Daoy (cell line): ENCODE data around the gene TSPAN14. TPM values are rescaled to one million over a fixed set of nuclear protein-coding genes. Genes with fewer than 3 reads are reported as not detected.
A peak's percentile ranks its signal among the peaks of the same experiment; 100 is the strongest.
"Not testable (repeated sequence)": the region's sequence is repeated elsewhere in the genome, so short reads cannot be mapped to it uniquely, and the experiment has no call there.

Source experiments
- DNase-seq: peaks from one replicate; pipeline ENCODE4 v3.0.0-alpha.2; 2015; ENCODE audit warnings: low read depth
- total RNA-seq: library from RNA; depleted of rRNA; stranded (reverse); fragments of >200 nt; shearing (Covaris generic); gene quantifications from 2 replicates; pipeline ENCODE4 v1.2.3, GENCODE V29; 2014

The TSPAN14 gene
- total RNA-seq, 1 experiment from 2014 or later = 19.9 TPM

DNA sequence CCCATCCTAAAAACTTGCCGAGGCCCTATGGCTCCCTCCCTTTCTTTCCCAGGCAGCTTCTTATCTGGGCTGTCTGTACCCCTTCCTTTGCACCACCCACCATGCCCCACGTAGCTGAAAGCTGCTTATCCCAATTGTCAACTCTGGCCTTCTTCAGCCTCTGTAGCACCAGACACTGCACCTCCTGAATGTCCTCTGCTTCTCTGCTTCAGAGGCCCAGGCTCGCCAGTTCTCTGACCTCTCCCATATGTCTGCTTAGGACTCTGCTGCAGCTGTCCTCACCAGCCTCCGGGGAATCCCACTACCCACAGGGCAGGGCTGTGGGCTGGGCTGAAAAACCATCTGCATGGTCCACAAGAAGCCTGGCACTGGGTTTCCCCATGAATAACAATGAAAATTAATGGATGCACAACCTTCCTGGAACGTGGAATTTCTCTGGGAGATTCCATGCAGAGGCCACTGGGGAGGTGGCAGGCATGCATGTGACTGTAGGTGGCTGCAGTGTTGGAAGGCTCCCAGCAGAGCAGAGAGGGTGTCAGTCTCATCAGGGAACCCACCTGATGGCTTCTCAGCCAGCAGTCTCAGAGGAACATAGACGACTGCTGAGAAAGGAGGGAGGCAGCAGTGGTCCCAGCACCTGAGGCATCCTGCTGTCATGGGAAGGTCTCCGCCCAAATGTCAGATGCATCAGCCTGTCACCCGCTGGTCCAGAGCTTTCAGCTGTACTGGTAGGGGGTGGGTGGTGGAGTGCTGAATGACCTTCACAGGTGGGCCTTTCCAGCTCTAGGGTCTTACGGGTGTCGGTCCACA, 66.8 kb downstream of the TSPAN14 start:
- no peak for DNase-seq

DNA sequence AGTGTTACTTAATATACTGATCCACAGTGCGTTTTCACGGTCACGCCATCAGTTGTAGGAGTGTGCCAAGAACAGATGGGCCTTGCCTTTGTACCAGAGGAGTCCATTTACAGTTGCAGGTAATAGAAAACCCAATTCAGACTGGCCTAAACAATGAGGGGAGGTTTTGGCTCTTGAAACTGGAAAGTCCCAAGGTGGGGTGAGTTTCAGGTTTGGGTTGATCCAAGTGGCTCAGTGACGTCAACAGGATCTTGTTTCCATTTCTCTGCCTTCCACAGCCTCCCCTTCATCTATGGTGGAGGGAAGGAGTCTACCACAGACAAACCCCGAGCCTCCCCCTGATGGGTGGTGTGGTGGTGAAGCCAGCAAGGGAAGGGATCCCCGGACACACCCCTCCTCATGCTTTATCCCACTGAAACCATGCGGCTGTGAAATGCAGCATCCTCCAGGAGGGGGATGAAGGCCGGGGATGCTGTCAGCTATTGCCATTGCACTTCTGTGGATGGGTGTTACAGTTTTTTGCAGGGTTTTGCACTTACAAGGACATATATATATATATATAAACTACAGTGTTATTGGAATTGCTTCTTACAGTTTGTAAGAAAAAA, 68.8 kb downstream of the TSPAN14 start:
- no peak for DNase-seq

DNA sequence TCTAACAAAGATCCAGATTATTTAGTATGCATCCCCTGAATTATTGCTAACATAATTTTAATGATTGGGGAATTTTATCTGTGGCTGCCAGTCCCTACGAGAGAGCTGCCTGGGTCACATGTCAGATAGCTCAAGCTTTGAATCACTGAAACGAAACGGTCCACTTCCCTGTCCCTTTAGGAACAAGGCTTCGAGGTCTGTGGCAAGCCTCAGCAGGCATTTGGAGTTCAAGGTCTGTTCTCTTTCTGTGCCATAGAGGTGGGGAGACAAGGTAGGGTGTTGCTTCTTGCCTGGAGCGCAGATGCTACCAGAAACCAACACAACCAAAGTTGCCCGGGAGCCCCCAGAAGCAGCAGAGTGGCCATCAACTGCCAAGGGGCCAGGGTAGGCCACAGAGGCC, 69.7 kb downstream of the TSPAN14 start:
- no peak for DNase-seq

DNA sequence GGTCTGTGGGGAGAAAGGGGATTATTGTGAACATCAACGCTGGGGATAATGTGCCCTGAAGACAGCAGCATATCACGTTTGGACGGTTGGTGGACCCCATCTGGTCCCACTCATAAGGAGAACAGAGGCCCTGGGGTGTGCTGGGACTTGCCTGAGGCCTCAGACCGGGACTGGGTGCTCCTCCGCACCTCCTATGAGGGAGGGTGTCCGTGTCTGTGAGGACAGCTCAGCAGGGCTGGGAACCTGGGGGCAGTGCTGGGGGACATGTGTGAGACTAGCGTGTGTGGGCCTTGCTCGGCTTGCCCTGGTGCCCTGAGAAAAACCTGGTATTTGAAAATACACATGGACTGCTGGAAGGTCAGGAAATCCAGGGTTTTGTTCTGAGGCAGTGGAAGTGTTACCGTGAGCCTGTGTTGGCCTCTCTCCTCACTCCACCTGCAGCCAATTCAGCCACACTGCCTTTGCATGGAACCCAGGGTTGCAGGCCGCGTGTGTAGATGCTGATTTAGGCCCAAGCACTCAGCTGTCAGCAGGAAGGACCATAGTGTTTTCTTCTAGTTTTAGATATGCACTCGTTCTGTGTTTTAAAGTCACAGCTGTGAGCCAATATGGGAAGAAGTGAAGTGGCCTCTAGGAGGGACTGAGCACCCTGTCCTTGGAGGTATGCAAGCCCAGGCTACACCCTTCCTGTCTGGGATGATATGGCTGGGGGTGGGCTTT, 70.2 kb downstream of the TSPAN14 start:
- no peak for DNase-seq

DNA sequence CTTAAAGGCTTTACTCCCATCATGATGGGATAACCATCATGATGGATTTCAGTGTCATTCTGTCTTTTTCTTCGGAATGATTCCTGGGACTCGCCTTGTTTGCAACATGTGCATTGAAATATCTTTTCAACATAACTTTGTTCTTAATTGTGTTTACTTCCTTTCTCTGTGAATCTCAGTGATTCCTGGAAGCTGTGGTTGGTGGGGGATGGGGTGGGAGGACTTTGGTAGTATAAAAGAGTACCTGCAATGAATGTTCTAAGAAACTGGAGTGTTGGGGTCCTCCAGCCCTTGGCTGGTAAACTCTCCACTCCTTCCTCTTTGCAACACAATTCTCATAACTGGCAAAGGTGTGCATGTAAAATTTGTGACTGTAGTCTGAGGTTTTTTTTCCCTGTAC, 72.1 kb downstream of the TSPAN14 start:
- DNase-seq = no peak

DNA sequence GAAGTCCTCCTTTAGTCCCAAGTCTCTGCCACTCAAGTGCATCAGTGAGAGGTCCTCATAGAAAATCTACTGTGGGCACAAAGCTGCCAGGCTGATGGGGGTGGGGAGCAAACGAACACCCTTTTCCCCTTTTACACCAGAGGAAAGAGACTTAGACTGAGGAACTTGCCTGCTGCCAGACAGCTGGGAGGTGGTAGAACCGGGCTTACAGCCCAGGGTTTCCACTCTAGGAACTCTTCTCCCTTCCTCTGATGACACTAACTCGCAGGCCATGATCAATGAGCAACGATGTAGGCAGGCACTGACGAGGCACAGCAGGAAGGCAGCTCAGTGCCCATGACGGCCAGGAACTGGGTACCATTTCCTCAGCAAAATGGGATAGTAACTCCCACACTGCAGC, 72.6 kb downstream of the TSPAN14 start:
- no peak for DNase-seq

DNA sequence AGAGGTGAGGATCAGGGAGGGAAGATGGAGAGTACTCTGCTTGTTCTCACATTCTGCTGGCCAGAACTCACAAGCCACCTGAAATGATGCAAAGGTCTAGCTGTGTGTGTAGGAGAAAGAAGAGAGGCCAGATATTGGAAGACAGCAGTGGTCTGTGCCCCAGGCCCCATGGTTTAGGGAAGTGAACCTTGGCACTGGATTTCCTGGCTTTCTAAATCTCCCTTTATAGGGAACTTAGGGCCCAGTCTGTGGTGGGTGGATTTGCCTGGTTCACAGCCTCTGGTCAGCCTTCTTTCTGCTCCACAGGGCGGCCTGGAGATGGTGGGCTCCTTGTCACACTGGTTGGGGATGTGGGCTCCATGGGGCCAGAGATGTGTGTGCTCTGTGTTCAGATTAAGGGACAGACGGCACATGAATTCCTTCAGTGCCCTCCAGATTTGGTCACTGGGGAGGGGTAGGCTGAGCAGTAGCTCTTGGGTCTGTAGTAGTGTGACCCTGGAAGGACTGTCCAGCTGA, 74.1 kb downstream of the TSPAN14 start:
- DNase-seq = no peak

DNA sequence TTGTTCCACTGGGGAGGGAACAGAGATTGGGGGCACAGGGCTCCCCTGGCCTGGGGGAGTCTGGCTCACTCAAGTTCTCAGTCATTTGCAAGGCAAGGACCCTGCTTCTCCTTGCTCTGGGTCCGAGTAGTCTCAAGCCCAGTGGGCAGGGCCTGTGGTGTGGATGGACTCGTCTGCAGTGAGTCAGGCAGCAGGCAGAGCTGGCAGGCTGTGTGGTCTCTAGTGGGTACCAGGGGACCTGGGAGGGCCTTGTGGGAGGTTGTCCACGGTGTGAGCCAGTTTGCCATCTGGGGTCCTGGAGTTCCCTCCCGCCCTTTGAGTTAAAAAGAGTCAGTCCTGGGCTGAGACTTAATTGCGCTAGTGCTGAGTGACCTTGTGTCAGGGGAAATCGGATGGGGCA, 74.8 kb downstream of the TSPAN14 start:
- no peak for DNase-seq

DNA sequence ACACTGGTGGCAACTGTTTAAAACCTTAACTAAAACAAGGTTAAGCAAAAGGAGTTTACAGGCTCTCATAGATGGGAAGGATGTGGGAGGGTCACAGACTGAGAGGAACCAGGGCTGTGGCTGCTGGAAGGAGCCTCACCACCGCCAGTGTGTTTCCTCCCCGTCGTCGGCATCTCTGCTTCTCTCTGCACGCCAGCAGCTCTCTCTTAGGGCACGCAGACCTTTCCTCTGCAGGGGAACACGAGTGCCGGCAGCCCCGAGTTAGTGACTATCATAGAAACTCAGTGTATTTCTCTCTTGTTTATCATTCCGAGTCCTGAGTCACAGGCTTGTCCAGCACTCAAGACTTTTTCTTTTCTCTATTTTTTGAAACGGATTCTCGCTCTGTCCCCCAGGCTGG, 75.5 kb downstream of the TSPAN14 start:
- DNase-seq = no peak

DNA sequence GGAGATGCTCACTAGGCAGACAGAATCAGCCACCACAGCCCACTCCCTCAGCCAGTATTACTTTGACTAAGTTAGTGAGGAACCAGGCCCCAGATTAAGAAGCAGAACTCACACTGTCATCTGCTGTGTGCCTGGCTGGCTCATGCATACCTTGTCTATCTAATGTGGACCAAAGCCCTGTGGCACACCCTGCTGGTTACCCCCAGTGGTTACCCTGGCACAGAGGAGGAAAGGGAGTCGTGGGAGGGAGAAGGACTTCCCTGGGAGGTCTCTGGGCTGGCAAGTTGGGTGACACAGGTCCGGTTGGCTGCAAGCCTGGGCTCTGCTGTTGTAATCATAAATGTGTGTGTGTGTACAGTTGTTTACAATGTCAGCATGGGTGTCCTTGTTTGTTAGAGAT, 76.1 kb downstream of the TSPAN14 start:
- peak; percentile 64 for DNase-seq

DNA sequence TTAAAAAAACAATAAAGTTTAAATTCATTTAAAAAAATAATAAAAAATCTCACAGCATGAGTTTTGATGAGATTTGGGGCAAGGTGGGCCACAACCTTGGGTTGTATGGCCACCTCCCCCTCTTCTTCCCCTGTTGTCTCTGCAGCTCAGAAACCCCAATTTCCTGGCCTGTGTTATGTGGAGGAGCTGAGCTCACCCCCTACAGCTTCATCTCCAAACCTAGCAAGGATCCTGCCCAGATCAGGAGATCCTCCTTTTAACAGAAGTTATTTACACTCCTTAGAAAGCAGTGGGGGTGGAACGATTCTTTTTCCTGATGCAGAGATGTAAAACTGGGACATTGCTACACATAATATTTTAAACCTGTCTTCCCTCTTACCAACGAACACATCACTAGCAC, 76.7 kb downstream of the TSPAN14 start:
- no peak for DNase-seq

DNA sequence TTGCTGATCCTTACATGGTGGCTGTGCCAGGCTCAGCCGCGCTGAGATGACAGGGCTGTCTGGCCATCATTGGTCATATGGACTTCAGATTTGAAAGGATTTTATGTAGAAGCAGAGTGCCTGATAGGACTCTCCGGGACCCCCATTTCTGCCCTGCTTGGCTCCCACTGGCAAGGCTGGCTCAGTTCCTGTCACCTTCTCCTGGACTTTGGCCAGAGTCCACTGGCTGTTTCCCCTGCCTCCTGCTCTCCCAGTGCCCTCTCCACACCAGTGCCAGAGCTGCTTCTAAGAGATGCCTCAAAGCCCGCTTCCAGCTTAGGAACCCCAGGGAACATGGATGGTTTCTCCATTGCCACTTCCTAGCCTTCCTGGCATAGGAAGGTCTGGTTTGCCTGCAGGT, 78.5 kb downstream of the TSPAN14 start:
- DNase-seq = no peak

DNA sequence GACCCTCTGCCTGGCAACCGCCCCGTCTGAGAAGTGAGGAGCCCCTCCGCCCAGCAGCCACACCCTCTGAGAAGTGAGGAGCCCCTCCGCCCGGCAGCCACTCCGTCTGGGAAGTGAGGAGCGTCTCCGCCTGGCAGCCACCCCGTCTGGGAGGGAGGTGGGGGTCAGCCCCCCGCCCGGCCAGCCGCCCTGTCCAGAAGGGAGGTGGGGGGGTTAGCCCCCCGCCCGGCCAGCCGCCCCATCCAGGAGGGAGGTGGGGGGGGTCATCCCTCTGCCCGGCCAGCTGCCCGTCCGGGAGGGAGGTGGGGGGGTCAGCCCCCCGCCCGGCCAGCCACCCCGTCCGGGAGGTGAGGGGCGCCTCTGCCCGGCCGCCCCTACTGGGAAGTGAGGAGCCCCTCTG, 79.9 kb downstream of the TSPAN14 start:
- DNase-seq = not testable (repeated sequence)

DNA sequence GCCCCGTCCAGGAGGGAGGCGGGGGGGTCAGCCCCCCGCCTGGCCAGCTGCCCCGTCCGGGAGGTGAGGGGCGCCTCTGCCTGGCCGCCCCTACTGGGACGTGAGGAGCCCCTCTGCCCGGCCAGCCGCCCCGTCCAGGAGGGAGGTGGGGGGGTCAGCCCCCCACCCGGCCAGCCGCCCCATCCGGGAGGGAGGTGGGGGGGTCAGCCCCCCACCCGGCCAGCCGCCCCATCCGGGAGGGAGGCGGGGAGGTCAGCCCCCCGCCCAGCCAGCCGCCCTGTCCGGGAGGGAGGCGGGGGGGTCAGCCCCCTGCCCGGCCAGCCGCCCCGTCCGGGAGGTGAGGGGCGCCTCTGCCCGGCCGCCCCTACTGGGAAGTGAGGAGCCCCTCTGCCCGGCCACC, 80.5 kb downstream of the TSPAN14 start:
- DNase-seq = not testable (repeated sequence)

DNA sequence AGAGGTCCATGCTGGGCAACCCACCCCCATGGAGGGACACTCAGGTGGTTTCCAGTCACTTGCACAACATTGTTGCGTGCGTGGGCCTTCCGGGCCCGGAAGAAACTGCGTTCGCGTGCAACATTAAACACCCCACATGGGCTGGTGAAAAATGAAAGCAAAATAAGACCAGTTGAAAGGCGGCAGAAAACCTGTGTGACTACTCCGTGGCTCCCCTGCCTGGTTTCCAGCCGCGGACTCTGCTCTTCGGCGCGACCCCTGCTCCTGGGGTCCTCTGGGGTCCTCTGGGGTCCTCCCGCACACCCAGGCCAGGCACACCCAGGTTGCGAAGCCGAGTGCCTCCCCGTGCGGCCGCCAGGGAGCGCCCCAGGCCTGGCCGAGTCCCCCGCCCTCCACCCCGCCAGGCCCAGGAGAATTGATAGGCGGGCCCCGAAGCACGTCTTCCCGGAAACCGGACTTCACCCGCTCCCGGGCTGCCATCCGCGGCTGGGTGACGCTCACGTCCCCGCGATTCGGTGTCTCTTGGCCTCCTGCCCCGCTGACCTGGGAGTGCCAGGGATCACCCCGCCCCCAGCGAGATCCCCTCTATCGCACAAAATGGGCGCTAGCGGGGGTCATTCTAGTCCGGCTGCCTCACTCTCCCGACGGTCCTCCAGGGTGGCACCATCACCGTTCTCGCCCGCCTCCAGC, 81.7 kb downstream of the TSPAN14 start:
- peak; percentile 76 for DNase-seq

DNA sequence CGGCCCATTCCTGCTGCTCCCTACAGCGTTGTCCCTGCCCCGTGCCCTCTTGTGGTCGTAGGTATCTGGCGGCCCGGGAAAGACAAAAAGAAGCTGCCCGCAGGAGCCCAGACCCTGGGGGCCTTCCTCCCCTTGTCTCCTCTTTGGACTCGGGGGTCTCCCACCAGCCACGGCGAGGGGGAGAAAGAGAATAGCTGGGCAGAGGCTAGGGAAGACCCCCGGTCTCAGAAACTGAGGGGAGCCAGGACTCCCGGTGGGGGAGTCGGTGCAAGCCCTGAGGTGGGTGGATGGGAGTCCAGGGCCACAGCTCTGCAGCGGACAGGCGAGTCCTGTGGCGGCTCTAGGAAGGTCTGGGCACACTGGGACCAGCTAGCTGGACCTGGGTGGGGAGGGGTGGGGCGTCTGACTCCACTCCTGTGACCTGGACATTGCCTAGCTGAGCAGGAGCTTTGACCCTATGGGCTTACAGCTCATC, 82.3 kb downstream of the TSPAN14 start:
- no peak for DNase-seq

DNA sequence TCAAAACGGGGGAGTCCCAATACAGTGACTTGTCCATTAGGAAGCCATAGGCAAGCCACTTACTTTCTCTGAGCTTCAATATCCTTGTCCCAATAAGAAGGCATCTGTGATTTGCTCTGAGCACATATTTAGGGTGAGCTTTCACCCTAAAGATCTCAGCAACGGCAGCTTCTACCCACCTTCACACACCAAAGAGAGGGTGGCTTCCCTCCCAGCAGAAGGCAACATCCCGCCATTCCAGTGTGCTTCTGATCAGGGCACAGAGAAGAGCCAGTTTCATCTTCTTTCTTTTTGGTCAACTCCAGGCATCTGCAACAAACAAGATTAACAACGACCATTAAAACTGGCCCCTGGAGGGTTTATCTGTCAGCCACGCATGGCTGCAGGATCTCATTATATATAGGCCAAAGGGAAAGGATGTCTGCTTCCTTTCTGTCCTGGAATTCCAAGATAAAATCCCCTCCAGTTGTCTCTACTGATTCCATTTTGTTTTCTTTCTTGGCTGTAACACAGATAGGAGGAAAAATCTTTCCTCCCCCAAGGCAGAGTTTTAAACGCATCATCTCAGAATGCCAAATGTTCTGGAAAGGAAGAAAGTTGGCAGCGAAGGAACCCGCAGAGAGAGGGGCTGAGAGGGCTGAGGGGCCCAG, 83.1 kb downstream of the TSPAN14 start:
- no peak for DNase-seq

DNA sequence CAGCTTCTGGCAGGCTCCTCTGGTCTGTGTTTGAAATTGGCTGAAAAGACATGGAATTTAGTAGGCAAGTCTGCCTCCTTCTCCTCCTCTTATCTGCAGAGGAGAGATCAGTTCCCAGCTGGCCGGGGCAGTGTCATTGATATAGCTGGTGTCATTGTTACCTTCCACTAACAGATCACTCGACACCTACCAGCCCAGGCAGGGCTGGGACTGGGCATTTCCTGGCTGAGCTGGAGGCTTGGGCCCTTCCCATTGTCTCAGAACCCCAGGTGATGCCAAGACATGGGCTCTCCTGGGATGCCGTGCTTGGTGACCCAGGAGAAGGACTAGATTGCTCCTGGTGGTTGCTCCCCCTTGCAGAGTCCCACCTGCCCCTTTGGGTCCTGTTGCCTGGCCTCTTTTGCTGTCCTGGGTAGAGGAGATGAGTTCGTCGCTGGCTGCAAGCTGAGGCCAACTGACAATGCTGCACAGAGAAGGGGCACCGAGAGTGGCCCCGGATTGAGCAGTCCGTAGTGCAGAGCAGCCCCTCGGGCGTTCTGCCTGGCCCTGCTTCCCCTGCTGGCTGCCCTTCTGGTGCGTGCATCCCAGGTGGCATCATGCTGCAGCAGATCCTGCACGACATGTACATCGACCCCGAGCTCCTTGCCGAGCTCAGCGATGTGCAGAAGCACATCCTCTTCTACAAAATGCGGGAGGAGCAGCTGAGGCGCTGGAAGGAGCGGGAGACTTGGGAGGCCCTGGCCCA, 83.8 kb downstream of the TSPAN14 start, which contains the start of gene SH2D4B:
Gene SH2D4B, plus strand, starts transcription at position 167 of the 745 bp plus-strand sequence. Its CDS starts 430 bp downstream, at position 597.
- DNase-seq = no peak

DNA sequence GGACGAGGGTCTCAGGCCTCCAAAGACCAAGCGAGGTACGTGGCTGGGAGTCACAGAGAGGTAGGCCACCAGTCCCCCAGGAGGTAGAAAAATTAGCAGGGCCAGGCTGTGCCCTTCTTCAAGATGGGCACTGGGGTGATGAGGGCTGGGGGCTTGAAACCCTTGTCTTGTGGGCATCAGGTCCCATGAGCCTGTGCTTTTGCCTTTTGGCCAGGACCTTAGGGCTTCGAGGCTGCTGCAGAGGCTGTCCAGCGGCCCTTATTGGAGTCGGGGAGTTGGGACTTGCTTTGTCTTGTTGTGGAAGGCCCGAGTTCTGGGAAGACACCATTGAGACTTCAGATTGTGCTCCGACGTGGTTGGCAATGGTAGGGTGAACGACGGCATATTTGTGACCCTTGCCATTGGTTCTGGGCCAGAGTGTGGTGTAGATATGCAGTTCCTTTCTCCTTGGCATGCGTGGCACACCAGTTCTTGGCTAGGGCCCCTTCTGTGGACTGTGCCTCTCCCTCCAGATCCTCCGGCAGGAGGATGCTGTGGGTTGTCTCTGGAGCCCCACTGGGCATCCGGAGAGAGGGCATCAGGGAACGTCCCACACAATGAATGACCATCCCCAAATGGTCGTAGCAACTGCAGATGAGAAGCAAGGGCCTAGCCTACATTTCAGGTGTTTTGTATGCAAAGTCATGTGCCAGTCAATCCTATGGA, 84.5 kb downstream of the TSPAN14 start:
- DNase-seq = no peak
